Cortex of kidney (tissue), 1 donor: ENCODE data around the gene CA5A.
"Not testable (repeated sequence)": the region's sequence is repeated elsewhere in the genome, so short reads cannot be mapped to it uniquely, and the experiment has no call there.

Experiments used
- DNase-seq: peaks from one replicate; lab custom pipeline; 2025; lab: John Stamatoyannopoulos, UW

CA5A gene

GRCh38 chr16:87947356-87948118 is 11.2 kb upstream of the CA5A start:
- no peak for DNase-seq

- DNase-seq, result no peak
Measured at GRCh38 chr16:87946596-87947347, 10.4 kb upstream of the CA5A start.

DNA sequence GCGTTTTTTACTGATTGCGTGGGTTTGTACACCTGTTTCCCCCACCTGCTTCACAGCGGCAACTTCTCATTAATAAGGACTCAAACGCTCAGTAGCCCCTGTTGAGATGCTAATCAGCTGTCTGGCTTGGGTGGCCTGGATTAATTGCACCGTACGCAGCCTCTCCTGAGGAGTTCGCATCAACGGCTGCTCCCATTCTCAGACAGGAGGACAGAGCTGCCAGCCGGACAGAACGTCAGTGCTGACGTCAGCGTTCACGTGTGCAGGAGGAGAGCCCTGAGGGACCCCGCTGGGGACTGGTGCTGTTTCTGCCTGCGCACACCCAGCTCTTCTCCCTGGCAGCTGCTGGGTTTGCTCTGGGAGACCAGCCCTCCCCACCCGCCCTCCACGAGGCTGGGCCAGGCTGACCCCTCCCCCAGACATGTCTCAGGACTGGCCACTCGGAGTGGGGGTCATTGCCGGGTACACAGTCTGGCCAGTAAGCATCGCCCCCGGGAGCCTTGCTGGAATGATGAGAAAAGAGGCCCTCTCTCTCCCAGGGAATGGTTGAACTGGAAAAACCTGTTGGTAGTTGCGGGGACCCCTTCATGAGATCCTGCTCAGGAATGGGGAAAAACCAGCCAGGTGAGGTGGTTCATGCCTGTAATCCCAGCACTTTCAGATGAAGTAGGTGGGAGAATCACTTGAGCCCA is 9.2 kb upstream of the CA5A start:
- DNase-seq, result no peak

GRCh38 chr16:87942680-87943079 is 6.4 kb upstream of the CA5A start:
- DNase-seq, result no peak

- no peak for DNase-seq
Measured at GRCh38 chr16:87939562-87940423, 3.5 kb upstream of the CA5A start.

- DNase-seq, result no peak
Measured at GRCh38 chr16:87938412-87938949, 2.2 kb upstream of the CA5A start.

DNA sequence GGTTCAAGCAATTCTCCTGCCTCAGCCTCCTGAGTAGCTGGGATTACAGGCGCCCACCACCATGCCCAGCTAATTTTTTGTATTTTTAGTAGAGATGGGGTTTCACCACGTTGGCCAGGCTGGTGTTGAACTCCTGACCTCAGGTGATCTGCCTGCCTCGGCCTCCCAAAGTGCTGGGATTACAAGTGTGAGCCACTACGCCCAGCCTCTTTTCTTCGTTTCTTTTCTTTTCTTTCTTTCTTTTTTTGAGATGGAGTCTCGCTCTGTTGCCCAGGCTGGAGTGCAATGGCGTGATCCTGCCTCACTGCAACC is 858 bp upstream of the CA5A start:
- not testable (repeated sequence) for DNase-seq

- DNase-seq, result not testable (repeated sequence)
Measured at GRCh38 chr16:87936016-87936374, 334 bp downstream of the CA5A start.

- DNase-seq, result not testable (repeated sequence)
Measured at GRCh38 chr16:87934752-87935425, 1.4 kb downstream of the CA5A start.

DNA sequence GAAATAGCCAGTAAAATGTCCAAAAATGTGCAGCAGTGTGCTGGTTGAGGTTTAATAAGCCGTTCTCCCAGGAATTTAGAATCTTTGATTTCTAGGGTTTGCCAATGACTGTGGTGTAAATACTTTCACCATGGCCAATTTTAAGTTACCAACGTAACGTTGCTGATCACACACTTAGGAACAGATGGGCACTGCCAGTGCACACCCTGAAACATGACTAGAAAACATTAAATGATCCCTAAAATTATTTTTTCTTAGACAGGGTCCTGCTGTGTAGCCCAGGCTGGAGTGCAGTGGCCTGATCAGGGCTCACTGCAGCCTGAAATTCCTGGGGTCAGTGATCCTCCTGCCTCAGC is 3.2 kb downstream of the CA5A start:
- no peak for DNase-seq

GRCh38 chr16:87932475-87933139 is 3.7 kb downstream of the CA5A start:
- not testable (repeated sequence) for DNase-seq

- DNase-seq, result no peak
Measured at GRCh38 chr16:87931504-87931903, 4.8 kb downstream of the CA5A start.

GRCh38 chr16:87930456-87930855 is 5.9 kb downstream of the CA5A start:
- DNase-seq, result no peak

DNA sequence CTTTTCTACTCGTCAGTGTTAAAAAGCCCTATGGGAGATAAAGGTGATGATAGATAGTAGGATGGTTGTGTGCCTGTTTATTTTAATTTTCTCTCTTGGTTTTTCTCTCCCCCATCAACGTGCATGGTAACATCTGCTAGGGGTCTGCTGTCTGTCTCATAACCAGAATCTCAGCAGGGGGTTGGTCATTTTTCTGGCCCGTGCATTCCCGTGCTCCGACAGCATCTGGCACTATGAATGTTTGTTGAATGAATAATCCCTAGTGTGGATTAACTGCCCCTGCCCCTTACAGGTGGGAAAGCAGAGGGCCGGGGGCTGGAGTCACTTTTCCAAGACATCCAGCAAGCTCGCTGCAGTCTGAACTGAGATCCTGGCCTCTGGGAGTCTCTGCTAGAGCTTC is 6.3 kb downstream of the CA5A start:
- DNase-seq, result no peak

DNA sequence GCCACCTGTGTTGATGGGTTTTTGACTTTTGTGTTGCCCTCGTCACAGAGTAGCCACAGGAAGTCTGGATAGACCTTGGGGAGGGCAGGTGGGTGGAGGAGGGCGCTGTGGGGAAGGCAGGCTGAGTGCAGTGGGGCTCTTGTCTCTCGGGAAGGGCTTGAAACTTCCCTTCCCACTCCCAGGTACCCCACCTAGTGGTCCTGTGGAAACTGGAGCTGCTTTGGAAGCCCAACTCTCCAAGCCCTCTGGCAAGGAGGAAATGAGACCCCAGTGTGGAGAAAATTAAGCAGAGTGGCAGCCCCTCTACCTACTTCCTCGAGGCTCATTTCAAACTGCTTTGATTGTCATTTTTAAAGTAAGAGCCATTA is 9.2 kb downstream of the CA5A start:
- no peak for DNase-seq

DNA sequence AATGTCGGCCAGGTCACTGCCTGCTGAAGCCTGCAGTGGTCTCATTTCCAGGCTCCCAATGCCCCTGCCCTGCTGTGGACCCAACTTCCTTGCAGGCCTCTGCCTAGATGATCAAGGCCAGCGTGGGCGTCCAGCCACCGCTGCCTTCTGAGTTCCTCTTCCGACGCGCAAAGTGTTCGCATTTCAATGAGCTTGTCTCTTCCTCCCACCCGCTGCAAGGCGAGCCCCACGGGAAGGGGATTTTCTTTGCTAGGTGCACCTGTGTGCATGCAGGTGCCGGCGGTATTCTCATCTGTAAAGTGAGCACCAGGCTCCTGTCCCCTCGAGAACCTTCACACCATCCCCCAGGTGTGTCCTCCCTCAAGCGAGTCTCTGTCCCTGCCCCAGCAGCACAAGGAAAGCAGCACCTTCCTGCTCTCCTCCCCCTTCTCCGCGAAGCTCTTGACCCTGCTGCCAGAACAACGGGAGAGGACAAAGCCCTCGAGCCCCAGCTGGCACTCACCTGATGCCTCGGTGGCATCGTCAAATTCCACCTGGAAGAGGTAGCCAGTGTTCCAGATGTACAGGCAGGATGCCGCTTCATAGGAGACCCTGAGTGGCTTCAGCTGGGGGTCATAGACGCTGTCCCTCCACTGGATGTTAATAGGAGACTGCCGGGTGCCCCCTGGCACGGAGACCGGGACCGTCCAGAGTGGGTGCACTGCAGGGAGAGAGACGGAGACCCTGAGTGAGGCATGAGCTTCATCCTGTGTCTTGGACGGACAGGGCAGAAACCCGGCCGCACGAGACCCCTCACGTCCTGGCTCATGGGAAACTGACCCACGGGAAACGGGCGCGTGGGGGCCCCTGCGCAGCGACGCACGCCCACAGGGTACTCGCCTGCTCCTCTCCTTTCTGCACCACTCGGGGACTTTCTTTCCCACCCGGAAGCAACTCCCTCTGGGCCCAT is 9.8 kb downstream of the CA5A start:
- DNase-seq, result no peak

- no peak for DNase-seq
Measured at GRCh38 chr16:87924811-87925670, 11.3 kb downstream of the CA5A start.

DNA sequence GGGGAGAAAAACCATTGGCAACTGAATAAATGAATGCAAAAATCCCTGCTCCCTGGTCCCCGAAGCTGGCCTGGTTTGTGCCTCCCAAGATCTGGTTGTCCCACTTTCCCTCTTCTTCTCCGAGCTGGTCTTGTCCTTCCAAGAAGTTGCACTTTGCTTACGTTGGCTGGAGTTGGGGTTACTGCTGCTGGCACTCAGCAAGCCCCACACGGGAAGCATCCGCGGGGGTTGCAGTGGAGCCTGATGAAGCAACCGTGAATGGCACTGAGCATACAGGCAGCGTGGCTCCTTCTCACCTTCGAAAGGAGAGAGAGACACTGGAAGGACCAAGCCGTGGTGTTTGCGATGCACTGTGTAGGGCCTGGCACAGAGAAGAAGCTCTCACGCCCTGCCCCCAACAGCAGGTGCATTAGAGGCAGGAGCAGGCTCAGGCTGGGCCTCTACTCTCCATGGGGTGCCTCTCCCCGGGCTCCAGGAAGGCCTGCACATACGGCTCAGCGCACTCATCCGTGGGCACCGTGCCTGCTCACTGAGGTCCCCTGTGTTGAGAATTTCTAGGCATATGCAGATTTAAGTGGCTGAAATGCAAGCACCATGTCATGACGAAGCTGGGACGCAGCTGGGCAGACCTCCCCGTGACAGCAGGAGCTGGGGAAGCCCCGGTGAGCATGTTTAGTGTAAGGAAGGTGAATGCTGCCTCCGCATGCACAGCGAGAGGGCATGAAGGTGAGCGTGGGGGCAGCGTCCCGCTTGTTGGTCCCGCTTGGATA is 12.1 kb downstream of the CA5A start:
- DNase-seq, result no peak
